Activated CD4-positive, alpha-beta T cell treated with anti-CD3 and anti-CD28 coated beads for 48 hours (primary cell): Measurements from ENCODE around the gene TTC33.
"Not testable (repeated sequence)": the region's sequence is repeated elsewhere in the genome, so short reads cannot be mapped to it uniquely, and the experiment has no call there.

Experiments
- DNase-seq: peaks from one replicate; pipeline ENCODE4 v3.0.0-alpha.2; 2020

Gene TTC33

GRCh38 chr5:40651201-40651600 lies 104.6 kb downstream of the TTC33 start:
- no peak for DNase-seq

GRCh38 chr5:40649463-40650030 lies 106.2 kb downstream of the TTC33 start:
- DNase-seq, result no peak

DNA sequence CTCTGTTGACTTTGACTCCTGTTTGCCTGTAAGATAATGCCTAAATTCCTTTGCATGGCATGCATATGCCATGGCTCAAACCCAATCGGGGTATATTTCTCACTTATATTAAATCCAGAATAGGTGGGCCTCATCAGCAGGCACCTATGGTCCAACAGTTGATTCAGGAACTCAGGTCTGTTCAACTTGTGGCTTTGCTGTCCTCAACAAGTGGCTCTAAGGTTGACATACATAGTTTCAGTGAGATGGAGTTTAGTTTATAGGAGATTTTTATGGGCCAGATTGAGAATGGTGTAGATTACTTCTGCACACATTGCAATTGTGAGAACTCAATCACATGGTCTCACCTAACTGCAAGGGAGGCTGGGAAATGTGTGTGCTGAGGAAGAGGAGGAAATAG lies 107.6 kb downstream of the TTC33 start:
- no peak for DNase-seq

- no peak for DNase-seq
These were observed 109.5 kb downstream of the TTC33 start for GRCh38 chr5:40646266-40646665.

DNA sequence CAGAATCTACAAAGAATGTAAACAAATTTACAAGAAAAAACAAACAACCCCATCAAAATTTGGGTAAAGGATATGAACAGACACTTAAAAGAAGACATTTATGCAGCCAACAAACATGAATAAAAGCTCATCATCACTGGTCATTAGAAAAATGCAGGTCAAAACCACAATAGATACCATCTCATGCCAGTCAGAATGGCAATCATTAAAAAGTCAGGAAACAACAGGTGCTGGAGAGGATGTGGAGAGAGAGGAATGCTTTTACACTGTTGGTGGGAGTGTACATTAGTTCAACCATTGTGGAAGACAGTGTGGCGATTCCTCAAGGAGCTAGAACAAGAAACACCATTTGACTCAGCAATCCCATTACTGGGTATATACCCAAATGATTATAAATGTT lies 116.2 kb downstream of the TTC33 start:
- DNase-seq, result not testable (repeated sequence)

- DNase-seq, result no peak
These were observed 121.2 kb downstream of the TTC33 start for GRCh38 chr5:40634593-40634992.

DNA sequence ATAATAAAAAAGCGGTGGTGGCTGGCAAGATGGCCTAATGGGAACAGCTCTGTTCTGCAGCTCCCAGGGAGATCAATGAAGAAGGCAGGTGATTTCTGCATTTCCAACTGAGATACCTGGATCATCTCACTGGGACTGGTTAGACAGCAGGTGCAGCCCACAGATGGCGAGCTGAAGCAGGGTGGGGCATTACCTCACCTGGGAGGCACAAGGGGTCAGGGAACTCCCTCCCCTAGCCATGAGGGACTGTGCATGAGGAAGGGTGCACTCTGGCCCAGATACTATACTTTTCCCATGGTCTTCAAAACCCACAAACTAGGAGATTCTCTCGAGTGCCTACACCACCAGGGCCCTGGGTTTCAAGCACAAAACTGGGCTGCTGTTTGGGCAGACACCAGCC lies 121.6 kb downstream of the TTC33 start:
- DNase-seq, result no peak

DNA sequence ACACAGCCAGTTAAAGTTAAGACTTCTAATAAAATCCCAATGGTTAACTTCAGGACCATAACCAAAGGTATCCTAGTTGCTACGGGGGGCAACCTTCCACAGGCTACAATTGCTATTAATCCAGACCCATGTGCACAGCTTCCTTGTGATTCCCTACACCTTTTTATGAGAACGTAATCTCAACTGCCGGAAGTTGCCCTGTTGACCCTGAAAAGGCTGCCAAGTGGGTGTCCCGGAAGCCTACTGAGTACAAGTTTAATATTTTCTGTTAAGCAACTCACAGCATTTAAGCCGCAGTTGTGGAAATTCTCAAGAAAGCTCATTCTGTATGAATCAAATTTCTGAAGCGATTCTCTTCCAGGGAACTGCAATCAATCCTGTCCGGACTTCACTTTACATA lies 124.5 kb downstream of the TTC33 start:
- DNase-seq, result no peak

GRCh38 chr5:40630126-40630525 lies 125.6 kb downstream of the TTC33 start:
- no peak for DNase-seq

DNA sequence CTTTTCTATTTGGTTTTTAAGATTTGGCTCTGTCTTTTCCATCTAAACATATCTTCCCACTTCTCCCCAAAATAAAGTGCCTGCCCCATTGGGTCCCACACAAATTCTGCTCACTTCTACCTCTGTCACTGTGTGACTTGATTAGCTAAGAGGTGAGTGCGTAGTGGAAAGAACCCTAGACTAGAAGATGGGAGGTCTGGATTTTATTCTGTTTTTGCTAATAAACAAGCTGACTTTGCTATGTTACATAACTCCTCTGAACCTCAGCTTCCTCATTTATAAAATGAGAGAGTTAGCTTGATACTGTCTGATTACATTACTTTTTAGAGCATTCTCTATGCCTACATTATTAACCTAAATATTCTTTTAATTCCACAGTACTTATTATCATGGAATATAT lies 127.4 kb downstream of the TTC33 start:
- no peak for DNase-seq

DNA sequence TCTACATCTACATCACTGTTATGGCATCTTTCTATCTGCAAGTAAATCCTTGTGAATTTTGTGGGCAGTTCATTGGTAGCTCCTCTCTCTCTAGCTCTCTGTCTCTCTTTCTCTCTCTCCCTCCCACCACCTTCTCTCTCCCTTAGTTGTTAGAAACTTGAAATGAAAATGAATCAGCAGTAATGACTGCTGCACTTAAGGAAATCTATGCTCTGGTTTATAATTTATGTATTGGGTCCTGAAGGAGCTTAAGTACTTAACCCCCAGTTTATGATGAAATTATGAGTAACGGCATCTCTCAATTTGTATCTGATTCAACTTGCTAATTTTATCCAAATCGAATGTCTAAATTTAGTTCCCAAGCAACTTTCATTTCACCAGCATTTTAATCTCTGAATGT lies 128.1 kb downstream of the TTC33 start:
- DNase-seq, result no peak

DNA sequence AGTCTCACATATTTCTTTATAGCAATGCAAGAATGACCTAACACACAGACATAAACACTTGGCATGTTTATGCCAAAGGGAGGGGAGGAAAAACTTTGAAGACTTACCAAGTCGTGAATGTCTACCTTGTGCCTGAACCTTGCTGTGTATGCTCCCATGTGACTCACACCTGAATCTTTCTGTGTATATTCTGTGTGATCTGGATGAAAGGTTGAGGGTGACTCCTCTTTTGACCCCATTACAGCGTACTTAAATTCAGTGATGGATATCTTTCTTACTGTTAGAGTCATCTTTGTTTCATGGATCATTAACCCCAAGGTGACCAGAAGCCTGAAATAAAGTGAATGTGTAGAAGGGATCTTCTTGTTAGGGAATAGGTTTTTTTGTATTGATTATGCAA lies 129.0 kb downstream of the TTC33 start:
- no peak for DNase-seq

GRCh38 chr5:40623480-40624420 lies 132.0 kb downstream of the TTC33 start:
- DNase-seq, result no peak

- no peak for DNase-seq
These were observed 133.1 kb downstream of the TTC33 start for GRCh38 chr5:40622463-40623252.

- DNase-seq, result no peak
These were observed 136.3 kb downstream of the TTC33 start for GRCh38 chr5:40619421-40619820.

GRCh38 chr5:40618926-40619325 lies 136.8 kb downstream of the TTC33 start:
- no peak for DNase-seq

GRCh38 chr5:40616781-40617180 lies 139.0 kb downstream of the TTC33 start:
- no peak for DNase-seq

DNA sequence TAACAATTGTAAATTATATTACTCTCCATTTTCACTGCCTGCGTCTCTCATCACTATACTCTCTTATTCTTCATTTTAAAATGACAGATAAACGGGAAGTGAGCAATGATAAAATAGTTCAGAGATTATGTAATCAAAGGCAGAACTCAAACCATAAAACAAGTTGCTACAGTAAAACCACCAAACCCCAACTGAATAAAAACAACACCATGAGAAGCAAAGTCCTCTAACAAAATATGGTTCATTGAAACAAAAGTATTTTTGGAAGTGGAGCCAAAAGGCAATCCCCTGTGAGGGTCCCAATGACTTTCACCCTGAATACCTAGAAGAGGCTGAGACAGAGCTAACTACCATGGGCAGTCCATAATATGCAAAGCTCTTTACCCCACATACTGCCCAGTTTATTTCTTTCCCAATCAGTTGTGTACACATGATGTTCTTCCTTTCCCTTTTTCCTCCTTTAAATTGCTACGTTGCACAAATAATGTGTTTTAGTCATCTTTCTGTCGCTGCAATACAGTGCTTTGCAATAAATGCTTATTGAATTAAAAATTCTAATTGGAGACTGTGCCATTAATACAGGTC lies 140.1 kb downstream of the TTC33 start:
- DNase-seq, result no peak

- DNase-seq, result no peak
These were observed 140.7 kb downstream of the TTC33 start for GRCh38 chr5:40614923-40615585.

DNA sequence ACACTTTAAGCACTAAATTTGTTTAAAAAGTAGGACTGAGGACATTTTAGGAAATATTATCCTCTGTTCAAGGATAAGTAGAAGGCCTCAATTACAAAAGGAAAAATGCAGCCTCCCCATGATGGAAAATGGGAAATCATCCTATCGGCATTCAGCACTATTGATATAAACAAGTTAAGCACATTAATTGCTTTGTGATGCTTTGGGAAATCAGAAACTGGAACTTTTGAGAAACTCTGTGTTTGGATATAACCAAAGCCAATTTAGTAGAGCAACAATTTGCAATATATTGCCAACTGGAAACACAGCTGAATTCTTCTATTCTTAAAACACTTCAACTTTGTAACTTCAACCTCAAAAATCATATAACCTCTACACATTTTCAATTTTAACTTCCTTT lies 141.3 kb downstream of the TTC33 start:
- DNase-seq, result no peak

DNA sequence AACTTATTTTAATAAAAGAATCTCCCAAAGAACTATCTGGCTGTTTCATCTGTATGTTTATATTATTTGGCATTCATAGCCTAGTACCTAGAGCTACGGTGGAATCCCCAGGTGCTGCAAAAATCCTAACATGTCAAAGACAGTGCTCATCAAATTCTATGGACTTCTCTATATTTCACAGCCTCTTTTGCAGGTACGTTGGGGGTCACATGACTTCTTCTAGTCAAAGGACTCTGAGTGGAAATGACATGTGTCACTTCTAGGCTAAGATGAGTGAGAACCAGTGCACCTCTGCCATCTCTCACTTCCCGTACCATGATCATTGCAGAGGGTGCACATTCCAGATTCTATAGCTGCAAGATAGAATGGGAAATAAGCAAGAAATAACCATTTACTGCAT lies 148.6 kb downstream of the TTC33 start:
- no peak for DNase-seq

- DNase-seq, result no peak
These were observed 149.5 kb downstream of the TTC33 start for GRCh38 chr5:40606077-40606765.
